Keratinocyte (primary cell): Measurements from ENCODE around the gene YWHAH.

ENCODE experiments used
- EZH2 ChIP-seq: IDR thresholded peaks from one replicate; pipeline ENCODE4 v1.6.1; 2012; ENCODE audit warnings: inconsistent platforms, mild to moderate bottlenecking, low read length, moderate library complexity
- TF ChIP-seq, protein P1 (sequence below), 3 experiments: IDR thresholded peaks in 1 of 3; conservative IDR thresholded peaks in 1 of 3; optimal IDR thresholded peaks in 1 of 3; 2 replicates in 2 of 3; 3 replicates in 1 of 3; pipeline versions ENCODE3 to v1.5.1; 2011; ENCODE audit warnings: low read length in 3 of 3, mild to moderate bottlenecking in 3 of 3, moderate library complexity in 2 of 3, control low read depth in 1 of 3, inconsistent platforms in 1 of 3; ENCODE audit not compliant: insufficient read depth in 2 of 3; ENCODE audit errors: extremely low read depth in 1 of 3

DNA sequence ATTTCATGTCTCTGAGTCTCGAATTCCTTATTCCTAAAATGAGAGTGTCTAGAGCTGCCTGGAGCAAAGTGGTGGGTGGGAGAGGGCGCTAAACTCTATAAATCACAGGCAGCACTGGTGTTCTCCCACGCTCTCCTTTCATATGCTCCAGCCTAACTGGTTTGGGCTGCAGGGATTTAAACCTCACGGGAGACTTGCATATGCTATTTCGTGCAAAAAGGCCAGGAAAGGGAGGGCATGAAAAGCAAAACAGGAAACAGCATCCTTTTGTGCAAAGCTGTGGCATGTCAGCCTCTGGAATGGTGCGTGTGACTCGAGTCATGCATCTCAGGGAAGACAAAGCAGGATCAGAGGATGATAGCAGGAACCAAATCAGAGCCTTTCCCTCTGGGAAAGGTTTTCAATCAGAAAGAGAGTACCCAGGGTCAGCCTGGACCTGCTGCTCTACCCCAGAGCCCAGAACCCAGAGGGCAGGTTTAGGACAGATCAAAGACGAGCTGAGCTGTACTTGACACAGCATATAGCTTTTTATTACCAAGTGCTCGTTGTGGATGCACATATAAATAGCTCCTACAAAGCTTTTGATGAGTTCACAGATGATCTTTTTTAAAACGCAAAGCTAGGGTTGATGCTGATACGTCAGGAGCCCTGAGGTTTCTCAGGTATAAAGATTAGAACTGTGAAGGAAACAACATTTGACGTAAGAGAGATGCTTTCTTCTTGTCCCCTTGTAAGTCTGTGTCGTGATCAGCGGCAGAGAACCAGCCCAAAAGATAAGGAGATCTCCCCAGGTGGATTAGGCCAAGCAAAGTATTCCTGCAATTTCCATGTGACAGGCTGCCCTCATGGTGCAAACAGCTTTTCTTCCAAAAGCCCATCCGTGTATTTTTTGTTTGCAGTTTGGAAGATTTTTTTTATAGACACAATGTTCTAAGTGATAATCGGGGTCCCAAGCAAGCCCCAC is 46.2 kb upstream of the YWHAH start:
- TF ChIP-seq, protein P1, sequence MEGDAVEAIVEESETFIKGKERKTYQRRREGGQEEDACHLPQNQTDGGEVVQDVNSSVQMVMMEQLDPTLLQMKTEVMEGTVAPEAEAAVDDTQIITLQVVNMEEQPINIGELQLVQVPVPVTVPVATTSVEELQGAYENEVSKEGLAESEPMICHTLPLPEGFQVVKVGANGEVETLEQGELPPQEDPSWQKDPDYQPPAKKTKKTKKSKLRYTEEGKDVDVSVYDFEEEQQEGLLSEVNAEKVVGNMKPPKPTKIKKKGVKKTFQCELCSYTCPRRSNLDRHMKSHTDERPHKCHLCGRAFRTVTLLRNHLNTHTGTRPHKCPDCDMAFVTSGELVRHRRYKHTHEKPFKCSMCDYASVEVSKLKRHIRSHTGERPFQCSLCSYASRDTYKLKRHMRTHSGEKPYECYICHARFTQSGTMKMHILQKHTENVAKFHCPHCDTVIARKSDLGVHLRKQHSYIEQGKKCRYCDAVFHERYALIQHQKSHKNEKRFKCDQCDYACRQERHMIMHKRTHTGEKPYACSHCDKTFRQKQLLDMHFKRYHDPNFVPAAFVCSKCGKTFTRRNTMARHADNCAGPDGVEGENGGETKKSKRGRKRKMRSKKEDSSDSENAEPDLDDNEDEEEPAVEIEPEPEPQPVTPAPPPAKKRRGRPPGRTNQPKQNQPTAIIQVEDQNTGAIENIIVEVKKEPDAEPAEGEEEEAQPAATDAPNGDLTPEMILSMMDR (optimal IDR thresholded peaks at IDR 0.05 in 1 of 3, IDR thresholded peaks at IDR 0.05 in 1 of 3, conservative IDR thresholded peaks at IDR 0.05 in 1 of 3; ENCODE audit: extremely low read depth in 1 of 3, insufficient read depth in 2 of 3, low read length in 3 of 3) = no peak
- TF ChIP-seq EZH2 = no peak
